Activated CD4-positive, alpha-beta memory T cell treated with anti-CD3 and anti-CD28 coated beads for 36 hours (primary cell): Measurements from ENCODE around the gene SYDE1. TPM values are rescaled to one million over a fixed set of nuclear protein-coding genes. Genes with fewer than 3 reads are reported as not detected.
"Not testable (repeated sequence)": the region's sequence is repeated elsewhere in the genome, so short reads cannot be mapped to it uniquely, and the experiment has no call there.

ENCODE experiments used
- CTCF ChIA-PET: fragments of 350-600 bp; sonication (Branson Sonifier 250); formaldehyde crosslinking; loops from one replicate; lab custom pipeline; 2021; ENCODE audit warnings: antibody characterized with exemption, inconsistent platforms; lab: Charles Lee
- POLR2A ChIA-PET: fragments of 350-600 bp; sonication (Branson Sonifier 250); formaldehyde crosslinking; loops from one replicate; lab custom pipeline; 2021; ENCODE audit warnings: antibody characterized with exemption; lab: Charles Lee
- DNase-seq: peaks from one replicate; pipeline ENCODE4 v3.0.0-alpha.2; 2020
- H3K27ac Mint-ChIP-seq: one replicate; pipeline ENCODE4 v1.8.0; 2021; ENCODE audit warnings: mixed read lengths
- H3K27me3 Mint-ChIP-seq: one replicate; pipeline ENCODE4 v1.8.0; 2021; ENCODE audit warnings: mixed read lengths
- H3K36me3 Mint-ChIP-seq: one replicate; pipeline ENCODE4 v1.8.0; 2021; ENCODE audit warnings: mixed read lengths
- H3K4me1 Mint-ChIP-seq: one replicate; pipeline ENCODE4 v1.8.0; 2021; ENCODE audit warnings: low read depth, mixed read lengths
- H3K4me3 Mint-ChIP-seq: one replicate; pipeline ENCODE4 v1.8.0; 2021; ENCODE audit warnings: mild to moderate bottlenecking, mixed read lengths
- H3K9me3 Mint-ChIP-seq: one replicate; pipeline ENCODE4 v1.8.0; 2021; ENCODE audit warnings: mixed read lengths
- intact Hi-C: fragments of 100-400 bp; cut with micrococcal nuclease; formaldehyde crosslinking; loops from one replicate; pipeline ENCODE4 v1.15.1; 2023
- total RNA-seq, 2 experiments: library from RNA; stranded (reverse); gene quantifications; one replicate each; pipeline ENCODE4 v1.2.3, GENCODE V29; 2021

SYDE1 gene
- total RNA-seq, 2 experiments from 2014 or later: 0.31 to 0.53 TPM

DNA sequence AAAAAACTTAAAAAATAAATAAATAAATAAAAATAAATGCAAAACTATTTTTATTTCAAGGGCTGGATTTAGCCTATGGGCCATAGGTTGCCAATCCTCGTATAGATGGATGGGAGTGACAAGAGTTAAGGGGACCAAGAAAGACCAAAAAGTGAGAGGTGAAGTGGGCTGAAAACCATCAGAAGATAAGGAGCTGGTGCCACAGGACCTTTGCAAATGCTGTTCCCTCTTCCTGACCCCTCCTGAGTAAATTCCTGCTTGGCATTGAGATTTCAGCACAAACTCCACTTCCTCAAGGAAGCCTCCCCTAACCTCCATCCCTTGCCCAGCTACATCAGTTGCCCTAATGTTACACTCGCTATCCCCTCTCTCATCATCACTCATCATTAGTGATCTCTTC lies 14.2 kb upstream of the SYDE1 start:
- H3K4me1 Mint-ChIP-seq: no peaks in the 10 kb centered on the region
- H3K9me3 Mint-ChIP-seq: no peaks in the 10 kb centered on the region
- intact Hi-C loops: loop anchor here (2.0 kb wide), 1 partner anchor 58 kb away; no protein-coding TSS in a partner anchor
- no peak overlapping the region for H3K4me3 Mint-ChIP-seq
- H3K36me3 Mint-ChIP-seq: no peaks in the 10 kb centered on the region
- H3K27ac Mint-ChIP-seq: no peak overlapping the region
- ChIA-PET CTCF (interaction anchor here (1.3 to 6.8 kb wide), 10 partner anchors 8 to 139 kb away, joined by 4 to 92 read pairs (median 8); partner anchors contain the start of genes EPHX3 and OR1I1), POLR2A (no interaction called here)
- DNase-seq: no peak
- peaks cover 2% of the 10 kb centered on the region for H3K27me3 Mint-ChIP-seq

DNA sequence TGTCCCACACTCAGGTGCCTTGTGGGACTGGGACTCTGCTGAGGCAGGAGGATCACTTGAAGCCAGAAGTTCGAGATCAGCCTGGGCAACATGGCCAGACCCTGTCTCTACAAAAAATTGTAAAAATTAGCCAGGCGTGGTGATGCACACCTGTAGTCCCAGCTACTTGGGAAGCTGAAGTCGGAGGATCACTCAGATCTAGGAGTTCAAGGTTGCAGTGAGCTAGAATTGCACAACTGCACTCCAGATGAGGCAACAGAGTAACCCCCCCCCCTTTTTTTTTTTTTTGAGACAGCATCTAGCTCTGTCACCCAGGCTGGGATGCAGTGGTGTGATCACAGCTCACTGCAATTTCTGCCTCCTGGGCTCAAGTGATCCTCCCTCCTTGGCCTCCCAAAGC lies 11.0 kb upstream of the SYDE1 start:
- ChIA-PET CTCF (no interaction called here), POLR2A (no interaction called here)
- no peak for DNase-seq
- Mint-ChIP-seq H3K4me1 (no peaks in the 10 kb centered on the region), H3K4me3 (no peak overlapping the region), H3K9me3 (no peaks in the 10 kb centered on the region), H3K27ac (no peak overlapping the region), H3K36me3 (no peaks in the 10 kb centered on the region), H3K27me3 (no peaks in the 10 kb centered on the region)
- intact Hi-C loops: no loop called here

DNA sequence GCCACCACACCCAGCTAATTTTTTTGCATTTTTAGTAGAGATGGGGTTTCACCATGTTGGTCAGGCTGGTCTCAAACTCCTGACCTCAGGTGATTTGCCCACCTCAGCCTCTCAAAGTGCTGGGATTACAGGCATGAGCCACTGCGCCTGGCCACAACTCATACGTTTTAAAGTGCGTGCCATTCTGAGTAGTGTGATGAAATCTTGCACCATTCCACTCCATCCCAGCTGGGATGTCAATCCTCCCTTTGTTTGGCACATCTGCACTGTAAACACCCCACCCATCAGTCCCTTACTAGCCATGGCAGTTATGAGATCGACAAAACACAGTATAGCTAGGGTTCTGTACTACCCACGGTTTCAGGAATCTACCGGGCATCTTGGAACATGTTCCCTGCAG lies 9.2 kb upstream of the SYDE1 start:
- H3K36me3 Mint-ChIP-seq, H3K27me3 Mint-ChIP-seq, H3K27ac Mint-ChIP-seq, H3K4me3 Mint-ChIP-seq, DNase-seq, H3K4me1 Mint-ChIP-seq, CTCF ChIA-PET, POLR2A ChIA-PET, H3K9me3 Mint-ChIP-seq, intact Hi-C loops: not testable (repeated sequence)

DNA sequence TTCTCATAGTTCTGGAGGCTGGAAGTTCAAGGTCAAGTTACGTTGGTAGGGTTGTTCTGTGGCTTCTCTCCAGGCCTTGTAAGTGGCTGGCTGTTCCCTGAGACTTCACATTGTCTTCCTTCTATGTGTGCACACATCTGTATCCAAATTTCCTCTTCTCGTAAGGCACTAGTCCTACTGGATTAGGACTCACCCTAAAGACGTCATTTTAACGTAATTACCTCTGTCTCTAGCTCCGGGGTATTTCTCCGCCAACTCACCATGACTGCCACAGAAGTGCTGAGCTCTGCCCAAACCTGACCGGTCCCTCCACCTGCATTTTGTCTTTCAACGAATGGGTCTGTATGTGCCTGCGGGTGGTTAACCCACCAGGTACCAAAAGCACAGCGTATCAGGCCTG lies 8.7 kb upstream of the SYDE1 start:
- Mint-ChIP-seq H3K36me3 (peaks cover 1% of the 10 kb centered on the region), H3K4me3 (no peak overlapping the region), H3K27me3 (no peaks in the 10 kb centered on the region), H3K27ac (no peak overlapping the region), H3K9me3 (peaks cover 11% of the 10 kb centered on the region), H3K4me1 (no peaks in the 10 kb centered on the region)
- ChIA-PET CTCF (no interaction called here), POLR2A (no interaction called here)
- no peak for DNase-seq
- intact Hi-C loops: no loop called here

DNA sequence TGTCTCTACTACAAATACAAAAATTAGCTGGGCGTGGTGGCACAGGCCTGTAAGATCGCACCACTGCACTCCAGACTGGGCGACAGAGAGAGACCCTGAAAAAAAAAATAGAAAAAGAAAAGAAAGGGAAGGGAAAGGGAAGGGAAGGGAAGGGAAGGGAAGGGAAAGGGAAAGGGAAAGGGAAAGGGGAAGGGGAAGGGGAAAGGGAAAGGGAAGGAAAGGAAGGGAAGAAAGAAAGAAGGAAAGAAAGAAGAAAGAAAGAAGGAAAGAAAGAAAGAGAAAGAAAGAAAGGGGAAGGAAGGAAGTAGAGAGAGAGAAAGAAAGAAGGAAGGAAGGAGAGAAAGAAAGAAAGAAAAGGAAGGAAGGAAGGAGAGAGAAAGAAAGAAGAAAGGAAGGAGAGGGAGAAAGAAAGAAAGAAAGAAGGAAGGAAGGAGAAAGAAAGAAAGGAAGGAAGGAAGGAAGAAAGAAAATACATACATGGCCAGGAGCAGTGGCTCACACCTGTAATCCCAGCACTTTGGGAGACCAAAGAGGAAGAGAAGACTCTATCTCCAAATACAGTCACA lies 8.1 kb upstream of the SYDE1 start:
- H3K36me3 Mint-ChIP-seq: peaks cover 4% of the 10 kb centered on the region
- H3K9me3 Mint-ChIP-seq: peaks cover 15% of the 10 kb centered on the region
- H3K4me3 Mint-ChIP-seq: no peak overlapping the region
- no peaks in the 10 kb centered on the region for H3K4me1 Mint-ChIP-seq
- H3K27ac Mint-ChIP-seq: no peak overlapping the region
- intact Hi-C loops: no loop called here
- ChIA-PET POLR2A (no interaction called here), CTCF (interaction anchor here (3.9 kb wide), 2 partner anchors 51 to 55 kb away, joined by 34 to 54 read pairs; no protein-coding TSS in a partner anchor)
- H3K27me3 Mint-ChIP-seq: no peaks in the 10 kb centered on the region
- no peak for DNase-seq

DNA sequence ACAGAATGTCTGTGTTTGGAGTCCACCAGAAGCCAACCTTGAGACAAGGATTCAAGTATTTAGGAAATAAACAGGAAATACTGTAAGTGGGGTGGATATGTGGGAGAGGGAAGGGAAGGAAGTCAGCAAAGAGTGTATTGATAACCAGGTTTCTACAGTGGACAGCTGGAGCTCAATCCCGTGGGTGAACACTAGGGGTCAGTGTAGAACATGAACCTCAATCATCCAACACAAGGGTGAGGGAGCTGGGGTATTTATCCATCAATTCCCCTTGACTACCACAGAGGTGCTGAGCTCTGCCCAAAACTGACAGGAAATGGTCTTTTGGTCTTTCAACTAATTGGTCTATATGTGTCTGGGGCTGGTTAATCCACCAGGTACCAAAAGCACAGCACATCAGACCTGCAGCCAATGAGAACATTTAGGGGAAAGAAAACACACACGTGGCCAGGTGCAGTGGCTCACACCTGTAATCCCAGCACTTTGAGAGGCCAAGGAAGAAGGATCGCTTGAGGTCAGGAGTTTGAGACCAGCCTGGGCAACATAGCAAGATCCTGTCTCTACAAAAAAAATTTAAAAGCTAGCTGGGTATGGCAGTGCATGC lies 5.6 kb upstream of the SYDE1 start:
- intact Hi-C loops: loop anchor here (1.0 kb wide), 1 partner anchor 49 kb away; no protein-coding TSS in a partner anchor
- CTCF ChIA-PET: interaction anchor here (0.6 to 3.9 kb wide), 21 partner anchors 9 to 1048 kb away, joined by 3 to 54 read pairs (median 5); no protein-coding TSS in a partner anchor
- Mint-ChIP-seq H3K27me3 (peaks cover 12% of the 10 kb centered on the region), H3K27ac (no peak overlapping the region), H3K4me3 (no peak overlapping the region), H3K36me3 (peaks cover 13% of the 10 kb centered on the region), H3K4me1 (peaks cover 1% of the 10 kb centered on the region), H3K9me3 (peaks cover 24% of the 10 kb centered on the region)
- DNase-seq: peak; percentile 76
- POLR2A ChIA-PET: no interaction called here

DNA sequence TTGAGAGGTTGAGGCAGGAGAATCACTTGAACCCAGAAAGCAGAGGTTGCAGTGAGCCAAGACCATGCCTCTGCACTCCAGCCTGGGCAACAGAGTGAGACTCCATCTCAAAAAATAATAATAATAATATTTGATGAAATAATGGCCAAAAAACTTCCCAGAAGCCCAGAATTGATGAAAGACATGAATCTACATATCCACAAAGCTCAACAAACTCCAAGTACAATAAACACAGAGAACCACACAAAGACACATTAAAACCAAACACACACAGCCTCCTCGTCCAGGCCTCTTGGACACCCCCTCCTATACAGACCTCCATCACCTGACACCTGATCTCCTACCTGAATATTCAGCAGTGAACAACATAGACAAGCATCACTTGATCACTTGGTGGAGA lies 3.2 kb upstream of the SYDE1 start:
- Mint-ChIP-seq H3K4me3 (no peak overlapping the region), H3K36me3 (peaks cover 13% of the 10 kb centered on the region), H3K9me3 (peaks cover 24% of the 10 kb centered on the region), H3K4me1 (peaks cover 11% of the 10 kb centered on the region), H3K27ac (no peak overlapping the region), H3K27me3 (peaks cover 24% of the 10 kb centered on the region)
- no peak for DNase-seq
- intact Hi-C loops: no loop called here
- ChIA-PET CTCF (interaction anchor here (1.9 kb wide), 1 partner anchor 12 kb away, joined by 5 read pairs; no protein-coding TSS in a partner anchor), POLR2A (no interaction called here)

DNA sequence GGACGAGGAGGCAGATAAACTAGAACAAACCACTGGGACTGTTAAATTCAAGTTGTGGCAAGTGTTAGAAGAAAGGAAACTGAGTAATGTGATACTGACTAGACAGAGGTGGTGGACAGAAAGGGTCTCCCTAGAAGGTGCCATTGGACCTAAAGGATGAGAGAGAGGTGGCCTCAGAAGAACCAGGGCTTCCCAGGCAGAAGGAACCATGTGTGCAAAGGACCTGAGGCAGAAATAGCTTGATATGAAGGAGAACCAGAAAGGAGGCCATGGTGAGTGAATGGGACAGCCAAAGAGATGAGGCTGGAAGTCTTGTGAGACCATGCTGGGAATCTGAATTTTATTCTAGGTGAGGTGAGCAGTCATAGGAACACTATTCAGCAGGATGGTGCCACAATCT lies 2.8 kb upstream of the SYDE1 start:
- ChIA-PET POLR2A (no interaction called here), CTCF (interaction anchor here (1.9 kb wide), 1 partner anchor 12 kb away, joined by 5 read pairs; no protein-coding TSS in a partner anchor)
- peaks cover 11% of the 10 kb centered on the region for H3K4me1 Mint-ChIP-seq
- H3K9me3 Mint-ChIP-seq: peaks cover 24% of the 10 kb centered on the region
- no peak overlapping the region for H3K27ac Mint-ChIP-seq
- H3K4me3 Mint-ChIP-seq: no peak overlapping the region
- peaks cover 24% of the 10 kb centered on the region for H3K27me3 Mint-ChIP-seq
- DNase-seq: no peak
- H3K36me3 Mint-ChIP-seq: peaks cover 13% of the 10 kb centered on the region
- intact Hi-C loops: no loop called here

DNA sequence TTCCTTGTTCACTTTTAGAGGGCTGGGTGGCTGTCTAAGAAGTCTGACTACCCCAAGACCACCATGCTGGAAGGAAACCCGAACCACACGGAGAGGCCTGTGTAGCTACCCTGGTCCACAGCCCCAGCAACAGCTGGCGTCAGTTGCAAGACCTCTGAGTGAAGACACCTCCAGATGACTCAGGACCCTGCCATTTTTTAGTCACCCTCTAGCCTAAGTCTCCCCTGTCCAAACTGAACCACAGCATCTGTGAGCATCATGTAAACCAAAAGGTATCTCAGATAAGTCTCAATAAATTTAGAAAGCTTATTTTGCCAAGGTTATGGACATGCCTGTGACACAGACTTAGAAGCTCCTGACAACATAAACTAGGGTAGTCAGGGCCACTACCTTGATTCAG lies 2.2 kb upstream of the SYDE1 start:
- POLR2A ChIA-PET: no interaction called here
- intact Hi-C loops: no loop called here
- no peak for DNase-seq
- H3K36me3 Mint-ChIP-seq: peaks cover 13% of the 10 kb centered on the region
- H3K4me3 Mint-ChIP-seq: no peak overlapping the region
- no peak overlapping the region for H3K27ac Mint-ChIP-seq
- H3K9me3 Mint-ChIP-seq: peaks cover 24% of the 10 kb centered on the region
- H3K4me1 Mint-ChIP-seq: peaks cover 11% of the 10 kb centered on the region
- CTCF ChIA-PET: interaction anchor here (0.9 to 1.9 kb wide), 2 partner anchors 13 to 45 kb away, joined by 4 to 5 read pairs; no protein-coding TSS in a partner anchor
- peaks cover 24% of the 10 kb centered on the region for H3K27me3 Mint-ChIP-seq

DNA sequence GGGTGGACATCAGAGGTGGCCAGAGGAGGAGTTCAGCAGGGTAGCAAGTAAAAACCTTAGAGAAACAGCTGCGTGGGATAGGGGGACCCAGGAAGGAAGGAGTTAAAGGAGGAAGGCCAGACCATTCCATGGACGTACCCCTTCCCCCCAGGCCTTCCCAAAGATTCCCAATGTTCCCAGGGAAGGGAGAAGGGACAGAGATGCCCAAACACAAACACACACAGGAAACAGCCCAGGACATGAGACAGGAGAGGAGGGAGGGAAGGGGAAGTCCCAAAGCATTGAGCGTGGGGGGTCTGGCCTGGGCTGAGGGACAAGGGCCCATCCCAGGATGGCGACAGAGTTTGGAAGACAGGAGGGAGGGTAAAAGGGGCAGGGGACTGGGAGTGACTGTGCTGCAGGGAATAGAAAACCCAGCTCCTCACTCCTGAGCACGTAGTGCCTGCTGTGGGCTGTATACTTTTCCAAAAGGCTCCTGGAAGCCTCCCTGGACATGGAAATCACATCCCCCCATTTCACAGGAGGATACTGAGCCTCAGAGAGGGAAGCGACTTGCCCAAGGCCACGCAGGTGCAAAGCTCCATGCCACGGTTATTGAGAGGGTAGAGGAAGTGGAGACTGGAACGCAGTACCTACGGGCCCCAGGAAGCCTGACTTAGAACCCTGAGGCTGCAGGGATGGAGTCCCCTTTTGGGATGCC lies 1.1 kb downstream of the SYDE1 start:
- Mint-ChIP-seq H3K4me3 (no peak overlapping the region), H3K27ac (no peak overlapping the region), H3K36me3 (peaks cover 13% of the 10 kb centered on the region), H3K9me3 (peaks cover 15% of the 10 kb centered on the region), H3K27me3 (peaks cover 24% of the 10 kb centered on the region), H3K4me1 (peaks cover 11% of the 10 kb centered on the region)
- ChIA-PET POLR2A (no interaction called here), CTCF (interaction anchor here (1.2 kb wide), 1 partner anchor 46 kb away, joined by 4 read pairs; no protein-coding TSS in a partner anchor)
- DNase-seq: no peak
- intact Hi-C loops: no loop called here

DNA sequence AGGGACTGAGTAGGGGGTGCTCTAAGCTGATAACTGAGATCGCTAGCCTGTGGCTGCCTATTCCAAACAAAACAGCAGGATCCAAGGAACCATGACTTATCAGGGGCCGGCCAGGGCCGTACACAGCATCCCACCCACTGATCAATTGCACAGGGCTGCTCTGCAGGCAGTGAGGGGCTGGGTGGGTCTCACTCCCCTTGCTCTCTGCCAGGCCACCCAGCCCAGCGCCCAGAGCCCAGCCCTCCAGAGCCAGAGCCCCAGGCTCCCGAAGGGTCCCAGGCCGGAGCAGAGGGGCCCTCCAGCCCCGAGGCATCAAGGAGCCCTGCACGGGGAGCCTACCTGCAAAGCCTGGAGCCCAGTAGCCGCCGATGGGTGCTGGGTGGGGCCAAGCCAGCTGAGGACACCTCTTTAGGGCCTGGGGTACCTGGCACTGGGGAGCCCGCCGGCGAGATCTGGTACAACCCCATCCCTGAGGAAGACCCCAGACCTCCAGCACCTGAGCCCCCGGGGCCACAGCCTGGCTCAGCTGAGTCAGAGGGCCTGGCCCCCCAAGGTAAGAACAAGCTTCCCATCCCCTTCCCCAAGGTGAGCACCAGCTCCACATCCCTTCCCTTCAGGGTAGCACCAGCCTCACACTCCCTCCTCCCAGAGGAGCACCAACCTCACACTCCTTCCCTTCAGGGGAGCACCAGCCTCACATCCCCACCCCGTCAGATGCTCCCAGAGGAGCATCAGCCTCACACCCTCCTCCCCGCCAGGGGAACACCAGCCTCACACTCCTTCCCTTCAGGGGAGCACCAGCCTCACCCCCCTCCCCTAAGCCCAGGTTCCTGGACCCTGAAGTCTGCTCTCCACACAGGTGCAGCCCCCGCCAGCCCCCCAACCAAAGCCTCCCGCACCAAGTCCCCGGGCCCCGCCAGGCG lies 1.9 kb downstream of the SYDE1 start:
- Mint-ChIP-seq H3K27ac (no peak overlapping the region), H3K9me3 (peaks cover 9% of the 10 kb centered on the region), H3K4me3 (no peak overlapping the region), H3K36me3 (peaks cover 9% of the 10 kb centered on the region), H3K27me3 (peaks cover 24% of the 10 kb centered on the region), H3K4me1 (peaks cover 11% of the 10 kb centered on the region)
- CTCF ChIA-PET: interaction anchor here (0.9 to 1.2 kb wide), 2 partner anchors 9 to 45 kb away, joined by 3 to 4 read pairs; no protein-coding TSS in a partner anchor
- DNase-seq: no peak
- POLR2A ChIA-PET: no interaction called here
- intact Hi-C loops: no loop called here
